IPS-NIHi7 (cell line): ENCODE measurements around the gene DTNBP1.
A peak's percentile ranks its signal among the peaks of the same experiment; 100 is the strongest.

Experiments used
- DNase-seq: peaks from one replicate; pipeline ENCODE4 v3.0.0; 2012; ENCODE audit warnings: mixed read lengths; ENCODE audit errors: extremely low spot score

The DTNBP1 gene

DNA sequence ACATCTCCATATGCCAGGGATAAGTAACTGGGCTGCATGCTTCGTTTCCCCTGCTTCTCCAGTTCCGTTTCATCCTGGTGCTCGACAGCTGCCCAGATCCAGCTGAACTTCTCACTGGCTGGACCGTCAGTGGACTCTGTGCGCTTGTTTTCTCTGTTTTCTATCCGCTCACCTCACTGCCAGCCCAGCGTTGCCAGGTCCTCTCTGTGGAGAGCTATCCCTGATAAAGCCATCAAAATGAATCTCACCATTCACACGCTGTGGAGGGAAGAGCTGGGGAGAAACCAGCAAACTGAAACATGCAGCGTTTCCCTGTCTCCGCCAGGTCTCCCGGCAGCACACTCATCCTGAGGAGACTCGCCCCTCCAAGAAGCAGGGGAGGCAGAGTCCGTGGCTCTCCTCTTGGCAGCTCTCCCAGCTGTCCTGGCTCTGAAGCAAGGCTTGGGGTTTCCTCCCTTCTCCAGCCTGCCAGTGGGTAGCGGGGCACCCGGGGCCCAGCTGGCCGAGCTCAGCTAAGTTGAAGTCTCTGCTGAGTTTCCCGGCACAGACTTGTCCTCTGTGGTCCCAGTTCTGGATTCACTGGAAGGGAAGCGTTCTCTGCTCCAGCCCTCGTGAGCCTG lies 160.9 kb downstream of the DTNBP1 start:
- no peak for DNase-seq

DNA sequence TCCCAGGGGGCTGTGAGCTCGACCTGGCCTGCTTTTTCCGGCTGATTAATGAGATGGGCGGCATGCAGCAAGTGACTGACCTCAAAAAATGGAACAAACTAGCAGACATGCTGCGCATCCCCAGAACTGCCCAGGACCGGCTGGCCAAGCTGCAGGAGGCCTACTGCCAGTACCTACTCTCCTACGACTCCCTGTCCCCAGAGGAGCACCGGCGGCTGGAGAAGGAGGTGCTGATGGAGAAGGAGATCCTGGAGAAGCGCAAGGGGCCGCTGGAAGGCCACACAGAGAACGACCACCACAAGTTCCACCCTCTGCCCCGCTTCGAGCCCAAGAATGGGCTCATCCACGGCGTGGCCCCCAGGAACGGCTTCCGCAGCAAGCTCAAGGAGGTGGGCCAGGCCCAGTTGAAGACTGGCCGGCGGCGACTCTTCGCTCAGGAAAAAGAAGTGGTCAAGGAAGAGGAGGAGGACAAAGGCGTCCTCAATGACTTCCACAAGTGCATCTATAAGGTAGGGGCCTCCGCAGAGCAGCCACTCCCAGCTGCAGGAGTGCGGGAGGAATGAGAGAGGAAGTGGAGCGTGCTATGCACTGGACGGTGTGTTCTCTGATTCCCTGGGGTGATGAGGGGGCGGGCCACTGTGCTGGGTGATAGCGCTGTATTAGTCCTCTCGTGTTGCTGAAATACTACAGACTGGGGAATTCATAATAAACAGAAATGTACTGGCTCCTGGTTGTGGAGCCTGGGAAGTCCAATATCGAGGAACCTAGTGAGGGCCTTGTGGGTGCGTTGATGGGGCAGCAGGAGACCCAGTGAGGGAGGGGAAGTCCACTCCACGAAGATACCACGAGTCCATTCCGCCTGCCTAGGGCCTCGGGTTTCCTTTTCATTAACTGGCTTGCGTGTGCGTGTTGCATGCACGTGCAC lies 161.7 kb downstream of the DTNBP1 start:
- DNase-seq = no peak

DNA sequence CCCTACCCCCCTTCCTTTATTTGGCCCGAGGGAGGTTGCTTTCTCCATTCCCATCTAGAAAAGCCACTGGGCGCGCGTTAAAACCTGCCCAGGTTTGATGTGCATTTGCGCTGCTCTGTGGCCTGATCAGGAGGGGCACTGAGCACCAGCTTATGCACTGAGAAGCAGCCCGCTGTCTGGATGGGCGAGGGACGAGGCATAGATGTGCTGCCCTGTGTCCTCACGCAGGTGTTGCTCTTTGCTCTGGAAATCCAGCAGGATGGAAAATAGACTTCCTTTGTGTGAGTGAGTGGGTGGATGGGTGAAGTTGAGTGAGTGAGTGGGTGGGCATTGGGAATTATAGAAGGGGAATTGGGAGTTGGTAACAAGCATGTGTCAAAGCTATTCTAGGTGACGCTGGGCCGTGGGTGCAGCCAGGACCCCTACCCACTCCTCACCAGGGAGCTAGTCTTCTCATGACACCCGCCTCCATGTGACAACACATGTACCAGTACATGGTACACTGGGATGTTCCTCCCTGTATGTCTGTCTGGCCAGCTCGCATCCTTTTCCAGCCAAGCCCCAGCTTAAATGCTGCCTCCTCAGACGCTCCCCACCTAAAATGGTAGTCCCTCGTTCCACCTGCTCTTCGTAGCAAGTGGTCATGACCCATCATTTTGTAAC lies 162.6 kb downstream of the DTNBP1 start:
- DNase-seq = no peak

DNA sequence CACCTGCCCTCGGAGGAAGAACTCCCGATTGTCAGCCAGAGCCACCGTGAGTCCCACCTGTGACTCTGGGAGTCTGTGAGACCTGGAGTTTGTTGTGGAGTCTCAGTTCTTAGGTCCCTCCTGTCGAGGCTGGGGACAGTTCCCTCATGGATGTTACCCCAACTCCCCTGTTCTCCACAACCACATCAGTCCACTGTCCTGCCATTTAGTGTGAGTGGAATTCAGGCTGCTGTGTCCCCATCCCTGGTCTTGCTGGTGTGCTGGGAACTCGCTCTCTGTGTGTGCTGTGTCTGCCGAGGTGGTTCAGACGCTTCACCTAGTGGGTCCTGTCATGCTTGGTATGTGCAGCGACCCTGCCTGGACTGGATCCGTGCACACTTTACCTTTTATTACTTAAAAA lies 163.2 kb downstream of the DTNBP1 start:
- no peak for DNase-seq

DNA sequence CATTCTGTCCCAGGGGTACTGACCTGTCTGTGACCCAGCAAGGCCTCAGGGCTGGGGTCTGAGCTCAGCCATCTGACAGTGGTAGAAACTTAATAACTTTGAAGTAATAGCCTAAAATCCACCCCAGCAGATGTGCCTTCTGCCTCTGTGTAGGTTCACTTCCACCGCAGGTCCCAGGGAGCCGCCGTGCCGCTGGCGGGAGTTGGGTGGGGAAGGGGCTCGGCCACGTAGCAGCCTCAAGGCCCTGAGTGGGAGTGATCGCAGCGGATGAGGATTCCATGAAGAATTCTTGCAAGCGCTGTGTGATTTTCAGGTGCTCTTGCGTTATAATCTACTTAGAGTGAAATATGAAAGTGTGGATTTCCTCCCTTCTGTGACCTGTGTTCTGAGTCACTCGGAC lies 163.7 kb downstream of the DTNBP1 start:
- no peak for DNase-seq

DNA sequence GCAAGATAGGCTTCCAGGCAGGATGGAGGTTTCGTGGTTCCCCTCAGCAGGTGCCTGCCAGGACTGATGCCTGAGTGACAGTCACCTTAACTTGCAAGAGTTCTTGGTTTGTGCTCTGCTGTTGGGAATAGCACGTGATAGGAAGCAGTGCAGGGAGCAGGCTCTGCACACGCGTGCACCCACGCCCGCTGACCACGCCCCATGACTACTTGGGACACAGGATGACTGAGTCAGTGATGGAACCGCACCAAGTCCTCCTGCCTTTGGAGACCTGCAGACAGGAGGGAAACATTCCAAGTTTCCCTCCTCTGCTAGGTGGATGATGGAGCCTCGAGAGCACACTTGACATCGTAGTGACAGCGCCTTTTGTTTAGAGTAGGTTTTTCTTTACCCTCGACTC lies 164.2 kb downstream of the DTNBP1 start:
- no peak for DNase-seq

DNA sequence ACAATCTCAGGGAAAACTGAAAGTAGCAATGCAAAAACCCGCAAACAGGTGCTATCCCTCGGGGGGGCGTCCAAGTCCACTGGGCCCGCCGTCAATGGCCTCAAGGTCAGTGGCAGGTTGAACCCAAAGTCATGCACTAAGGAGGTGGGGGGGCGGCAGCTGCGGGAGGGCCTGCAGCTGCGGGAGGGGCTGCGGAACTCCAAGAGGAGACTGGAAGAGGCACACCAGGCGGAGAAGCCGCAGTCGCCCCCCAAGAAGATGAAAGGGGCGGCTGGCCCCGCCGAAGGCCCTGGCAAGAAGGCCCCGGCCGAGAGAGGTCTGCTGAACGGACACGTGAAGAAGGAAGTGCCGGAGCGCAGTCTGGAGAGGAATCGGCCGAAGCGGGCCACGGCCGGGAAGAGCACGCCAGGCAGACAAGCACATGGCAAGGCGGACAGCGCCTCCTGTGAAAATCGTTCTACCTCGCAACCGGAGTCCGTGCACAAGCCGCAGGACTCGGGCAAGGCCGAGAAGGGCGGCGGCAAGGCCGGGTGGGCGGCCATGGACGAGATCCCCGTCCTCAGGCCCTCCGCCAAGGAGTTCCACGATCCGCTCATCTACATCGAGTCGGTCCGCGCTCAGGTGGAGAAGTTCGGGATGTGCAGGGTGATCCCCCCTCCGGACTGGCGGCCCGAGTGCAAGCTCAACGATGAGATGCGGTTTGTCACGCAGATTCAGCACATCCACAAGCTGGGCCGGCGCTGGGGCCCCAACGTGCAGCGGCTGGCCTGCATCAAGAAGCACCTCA lies 166.3 kb downstream of the DTNBP1 start:
- no peak for DNase-seq

DNA sequence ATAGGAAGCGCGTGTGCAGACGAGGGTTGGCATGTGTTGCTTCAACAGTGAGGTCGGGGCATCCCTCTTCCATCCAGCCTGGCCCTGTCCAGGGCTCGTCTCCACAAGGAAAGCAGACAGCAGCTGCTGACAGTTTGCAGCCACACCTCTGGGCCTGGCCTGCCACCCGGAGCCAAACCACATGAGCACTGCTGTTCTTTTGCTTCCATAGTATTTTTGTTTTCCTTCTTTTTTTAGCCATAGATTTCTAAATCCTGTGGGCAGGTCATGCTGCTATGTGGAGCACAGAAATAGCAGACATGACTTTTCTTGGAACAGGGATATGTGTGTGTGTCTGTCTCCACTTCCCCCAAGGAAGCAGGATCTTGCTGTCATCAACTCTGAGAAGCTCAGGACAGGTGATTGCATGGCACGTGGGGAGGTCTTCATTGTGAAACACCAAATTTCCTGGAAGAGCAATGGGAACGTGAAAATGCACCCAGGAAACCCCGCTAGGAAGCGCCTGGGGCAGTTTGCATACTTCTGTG lies 167.4 kb downstream of the DTNBP1 start:
- DNase-seq = no peak

DNA sequence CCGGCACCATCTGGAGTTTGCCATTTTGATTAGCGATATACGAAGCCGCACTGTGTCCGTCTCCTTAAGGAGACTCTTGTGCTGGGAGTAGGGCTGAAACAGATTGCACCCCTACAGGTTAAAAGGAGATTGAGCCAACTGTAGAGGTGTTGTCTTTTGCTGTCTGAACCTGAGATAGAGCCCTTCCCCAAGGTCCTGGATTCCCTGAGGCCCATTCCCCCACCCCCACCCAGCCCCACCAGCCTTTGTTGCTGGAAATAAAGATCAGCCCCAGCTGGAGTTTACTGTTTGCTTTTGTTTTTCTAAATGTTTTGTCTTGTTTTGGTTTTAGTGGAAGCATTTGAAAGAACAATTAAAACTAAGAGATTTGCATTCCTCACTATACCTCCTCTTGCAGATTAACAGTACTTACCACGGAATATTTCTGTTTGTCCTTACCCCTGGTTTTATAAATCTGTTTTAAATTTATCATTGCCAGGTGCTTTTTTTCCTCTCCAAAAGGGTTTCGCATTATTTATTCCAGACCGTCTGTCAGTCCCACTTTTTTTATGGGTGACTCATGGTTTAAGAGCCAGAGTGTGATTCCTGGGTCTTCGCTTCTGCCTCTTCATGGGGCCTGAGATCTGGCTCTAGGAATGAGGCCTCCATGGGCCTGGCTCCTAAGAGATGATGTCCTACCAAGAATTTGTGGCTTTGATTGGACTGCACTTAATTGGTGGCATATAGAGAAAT lies 169.2 kb downstream of the DTNBP1 start:
- DNase-seq = peak; percentile 60

DNA sequence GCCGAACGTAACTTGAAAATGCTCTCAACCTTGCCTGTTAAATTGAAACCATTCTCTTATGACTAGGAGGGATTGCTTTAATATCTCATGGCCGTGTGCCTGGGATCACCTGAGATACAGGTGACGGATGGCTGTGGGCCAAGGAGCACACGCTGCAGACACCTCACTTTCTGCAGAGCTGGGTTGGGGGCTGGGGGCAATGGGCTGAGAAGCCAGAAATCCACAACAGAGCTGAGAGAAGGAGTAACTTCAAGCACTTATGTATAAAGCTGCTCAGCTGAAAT lies 170.9 kb downstream of the DTNBP1 start:
- DNase-seq = no peak

DNA sequence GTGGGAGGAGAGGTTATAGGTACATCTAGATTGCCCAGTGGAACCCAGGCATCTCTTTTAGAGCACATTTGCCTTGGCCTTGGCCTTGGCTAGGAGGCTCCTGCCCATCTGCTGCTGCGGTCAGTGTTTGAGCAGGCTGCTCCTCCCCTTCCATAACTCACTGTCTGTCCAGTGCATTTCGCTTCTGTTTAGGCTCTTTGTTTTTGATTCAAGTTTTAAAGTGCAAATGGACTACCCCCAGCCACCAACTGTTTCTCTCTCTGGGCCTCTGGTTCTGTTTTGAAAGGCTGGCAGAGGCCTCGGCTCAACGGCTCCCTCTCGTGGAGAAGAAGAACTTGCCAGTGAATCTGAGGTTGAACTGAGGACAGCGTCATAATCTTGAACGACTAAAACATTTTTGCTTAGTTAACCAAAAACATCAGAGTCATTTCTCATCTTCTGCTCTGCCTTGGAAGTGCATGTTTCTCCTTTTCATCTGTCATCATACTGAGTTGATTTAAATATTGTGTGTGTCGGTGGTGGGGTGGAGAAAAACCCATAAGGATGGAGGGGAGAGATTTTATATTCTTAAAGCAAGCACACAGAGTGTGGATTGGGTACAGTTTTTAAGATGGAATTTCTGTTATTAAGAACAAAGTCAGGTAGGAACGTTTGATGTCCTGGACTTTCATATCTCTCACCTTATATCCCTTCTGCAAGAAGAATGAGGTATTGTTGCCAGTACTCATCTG lies 171.4 kb downstream of the DTNBP1 start:
- peak; percentile 66 for DNase-seq

DNA sequence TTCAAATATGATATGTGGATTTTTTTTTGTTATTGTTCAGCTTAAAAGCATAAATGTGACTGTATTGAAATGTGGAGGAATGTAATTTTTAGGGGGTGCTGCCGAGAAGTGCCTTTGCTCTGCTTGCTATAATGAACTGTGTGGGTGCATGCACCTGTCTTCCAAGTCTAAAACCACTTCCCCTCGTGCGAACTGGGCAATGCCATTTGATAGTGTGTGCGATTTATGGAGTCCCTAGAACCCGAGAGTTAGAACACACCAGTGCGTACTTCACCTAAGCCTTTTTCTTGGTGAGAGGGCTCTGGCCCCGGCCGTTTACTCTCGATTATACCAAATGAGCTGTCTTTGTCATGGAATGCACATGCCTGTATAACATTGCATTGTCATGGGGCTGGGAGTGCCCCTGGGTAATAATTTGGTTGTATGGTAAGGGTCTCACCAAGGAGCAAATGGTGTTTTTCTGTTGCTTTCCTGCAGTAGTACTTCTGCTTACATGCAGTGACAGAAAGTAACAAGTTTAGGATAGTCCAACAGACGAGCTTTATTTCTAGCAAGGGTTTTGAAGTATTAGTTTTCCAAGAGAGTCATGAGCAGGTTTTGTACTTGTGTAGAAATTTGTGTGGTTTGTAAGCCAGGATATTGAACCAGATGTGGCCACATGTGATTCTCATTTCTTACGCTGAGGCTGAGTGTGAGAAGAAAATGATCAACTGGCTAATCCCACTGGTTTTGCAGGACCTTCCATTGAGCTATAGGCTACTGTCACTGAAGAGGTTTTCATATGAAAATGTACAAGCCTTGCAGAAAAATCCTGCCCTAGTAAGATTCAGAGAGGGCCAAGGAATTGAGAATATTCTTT lies 172.4 kb downstream of the DTNBP1 start:
- DNase-seq = no peak

DNA sequence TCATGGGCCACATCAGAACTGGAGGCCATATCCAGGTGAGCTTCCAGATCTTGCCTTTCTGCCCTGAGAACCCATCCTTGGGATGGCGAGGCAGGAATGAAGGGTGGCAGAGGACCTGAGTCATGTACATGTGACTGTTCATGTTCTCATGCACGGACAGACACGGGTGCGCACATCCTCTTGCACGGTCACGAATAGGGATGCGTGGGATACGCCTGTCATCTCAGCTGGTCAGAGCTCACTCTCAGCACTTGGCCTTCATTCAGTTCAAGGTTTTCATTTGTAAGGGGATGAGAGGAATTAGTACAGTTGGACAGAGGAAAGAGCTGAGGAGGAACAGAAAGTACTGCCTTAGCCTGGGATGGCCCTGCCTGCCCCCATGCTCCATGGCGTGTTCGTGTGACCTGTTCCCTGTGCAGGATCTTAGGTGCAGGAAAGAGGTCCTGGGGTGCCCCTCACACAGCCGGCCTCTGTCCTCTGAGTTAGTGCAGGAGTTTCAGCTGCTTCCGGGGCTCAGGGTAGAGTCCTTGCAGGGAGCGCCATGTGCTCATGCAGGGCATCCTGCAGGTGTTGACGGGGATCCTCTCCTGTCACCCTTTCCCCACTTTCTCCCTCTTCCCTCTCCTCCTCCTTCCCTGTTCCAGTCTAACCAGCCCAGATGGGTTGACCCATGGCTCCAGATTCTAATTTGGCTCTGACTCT lies 173.4 kb downstream of the DTNBP1 start:
- DNase-seq = no peak

DNA sequence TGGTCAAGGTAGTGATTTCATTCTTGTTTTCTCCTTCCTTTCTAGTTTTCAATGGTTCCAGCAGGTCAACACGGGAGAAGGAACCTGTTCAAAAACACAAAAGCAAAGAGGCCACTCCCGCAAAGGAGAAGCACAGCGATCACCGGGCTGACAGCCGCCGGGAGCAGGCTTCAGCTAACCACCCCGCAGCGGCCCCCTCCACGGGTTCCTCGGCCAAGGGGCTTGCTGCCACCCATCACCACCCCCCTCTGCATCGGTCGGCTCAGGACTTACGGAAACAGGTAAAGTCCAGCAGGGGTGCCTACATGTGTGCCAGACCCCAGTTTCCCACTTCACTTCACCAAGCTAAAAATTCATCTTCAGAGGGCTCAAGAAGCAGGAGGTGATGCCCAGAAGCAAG lies 175.6 kb downstream of the DTNBP1 start:
- no peak for DNase-seq

DNA sequence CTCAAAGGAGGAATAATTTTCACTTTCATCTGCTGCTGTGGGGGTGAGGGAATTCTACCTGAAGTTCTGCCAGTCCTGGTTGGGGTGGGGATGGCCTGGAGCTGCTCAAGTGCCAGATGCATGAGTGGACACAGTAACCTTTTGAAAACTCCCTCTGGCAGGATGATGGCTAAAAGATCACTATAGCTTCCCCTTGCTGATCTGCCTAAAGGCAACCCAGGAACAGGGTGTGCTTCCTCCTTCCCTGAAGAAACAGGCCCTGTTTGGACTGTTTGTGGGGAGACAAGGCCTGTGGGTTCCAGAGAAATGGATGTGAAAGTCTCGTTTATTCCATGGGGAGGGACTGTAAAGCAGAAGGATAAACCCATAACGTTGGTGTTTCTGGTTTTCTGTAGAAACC lies 176.9 kb downstream of the DTNBP1 start:
- no peak for DNase-seq

DNA sequence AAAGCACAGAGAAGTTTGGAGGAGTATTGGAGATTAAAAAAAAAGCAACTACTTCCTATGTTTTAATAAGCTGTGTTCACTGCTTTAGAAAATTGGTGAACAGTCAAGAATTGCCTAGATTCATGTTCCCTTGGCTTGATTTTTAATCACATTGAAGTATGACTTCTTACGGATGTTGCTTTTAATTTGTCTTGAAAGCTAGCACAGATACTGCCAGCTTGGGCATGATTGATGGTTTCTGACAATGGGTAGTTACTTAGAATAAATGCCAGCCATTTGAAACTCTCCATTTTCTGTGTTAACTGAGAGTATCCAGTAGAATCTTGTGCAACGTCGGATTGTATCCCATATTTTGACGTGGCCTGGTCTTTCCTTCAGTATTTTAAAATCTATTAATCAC lies 178.0 kb downstream of the DTNBP1 start:
- DNase-seq = no peak

DNA sequence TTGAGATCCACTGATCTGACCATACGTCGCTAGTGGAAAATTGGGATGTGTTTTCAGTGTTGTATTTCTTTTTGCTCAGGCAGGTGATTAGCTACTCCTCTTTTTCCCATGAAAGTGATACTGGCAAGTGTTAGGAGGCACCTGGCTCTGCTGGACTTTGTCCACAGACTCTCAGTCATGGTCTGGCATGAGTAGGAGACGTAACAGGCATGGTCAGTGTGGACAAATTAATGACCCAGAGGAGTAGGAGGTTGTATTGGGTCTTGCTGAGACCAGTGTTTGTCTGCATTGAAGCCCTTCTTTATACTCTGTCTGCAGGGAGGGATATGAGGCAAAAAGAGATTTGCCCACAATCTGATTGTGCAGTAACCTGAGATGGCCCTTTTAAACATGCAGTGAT lies 178.7 kb downstream of the DTNBP1 start:
- DNase-seq = no peak

DNA sequence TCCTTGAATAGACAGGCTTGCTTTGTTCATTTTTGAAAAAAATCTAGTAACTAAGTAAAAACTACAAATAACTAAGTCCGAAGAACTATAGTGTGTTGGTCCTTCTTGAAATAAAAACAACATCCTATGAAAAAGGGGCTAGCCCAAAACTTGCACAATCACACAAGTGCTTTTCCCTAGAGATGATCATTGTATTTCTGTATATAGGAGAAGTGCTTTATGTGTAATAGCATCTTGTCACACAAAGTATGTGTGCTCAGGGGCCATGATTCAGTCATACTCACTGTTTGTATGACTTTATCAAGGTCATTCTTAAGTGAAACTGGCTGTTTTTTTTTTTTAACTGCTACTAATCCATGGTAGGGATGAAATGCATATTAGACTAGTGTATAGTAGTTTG lies 179.8 kb downstream of the DTNBP1 start:
- DNase-seq = no peak
